ENCODE results near the gene PARD6B.
"Not testable (repeated sequence)": the region's sequence is repeated elsewhere in the genome, so short reads cannot be mapped to it uniquely, and the experiment has no call there.

The PARD6B gene

DNA sequence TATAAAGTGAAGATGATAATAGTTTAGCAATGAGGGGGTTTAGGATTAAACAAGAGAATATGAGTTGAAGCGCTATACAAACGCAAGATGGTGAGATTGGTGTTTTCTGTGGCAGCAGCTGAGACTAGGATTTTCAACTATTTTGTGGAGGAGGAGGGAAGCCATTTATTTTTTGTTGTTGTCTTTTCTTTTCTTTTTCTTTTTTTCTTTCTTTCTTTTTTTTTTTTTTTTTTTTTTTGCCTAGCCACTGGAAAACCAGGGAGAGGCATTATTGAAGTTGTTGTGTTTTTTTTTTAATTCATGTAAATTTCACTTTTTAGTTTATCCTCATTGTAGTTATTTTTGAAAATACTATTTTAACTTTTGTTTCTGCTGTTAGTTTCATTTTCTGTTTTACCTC, 15.9 kb downstream of the PARD6B start:
- H3K4me1 Mint-ChIP-seq: peaks cover 6% of the 10 kb centered on the region
- no peak overlapping the region for H3K27ac Mint-ChIP-seq (ENCODE audit: low read depth)
- H3K36me3 Mint-ChIP-seq (ENCODE audit: insufficient read depth): peaks cover 14% of the 10 kb centered on the region
- DNase-seq (ENCODE audit: low spot score in 2 of 2): no peak
- ATAC-seq (replicated peaks; ENCODE audit: extremely low read depth, poor library complexity, severe bottlenecking): no peak
- H3K27me3 Mint-ChIP-seq: no peaks in the 10 kb centered on the region
- H3K9me3 Mint-ChIP-seq: no peaks in the 10 kb centered on the region
- no peak overlapping the region for H3K4me3 Mint-ChIP-seq

DNA sequence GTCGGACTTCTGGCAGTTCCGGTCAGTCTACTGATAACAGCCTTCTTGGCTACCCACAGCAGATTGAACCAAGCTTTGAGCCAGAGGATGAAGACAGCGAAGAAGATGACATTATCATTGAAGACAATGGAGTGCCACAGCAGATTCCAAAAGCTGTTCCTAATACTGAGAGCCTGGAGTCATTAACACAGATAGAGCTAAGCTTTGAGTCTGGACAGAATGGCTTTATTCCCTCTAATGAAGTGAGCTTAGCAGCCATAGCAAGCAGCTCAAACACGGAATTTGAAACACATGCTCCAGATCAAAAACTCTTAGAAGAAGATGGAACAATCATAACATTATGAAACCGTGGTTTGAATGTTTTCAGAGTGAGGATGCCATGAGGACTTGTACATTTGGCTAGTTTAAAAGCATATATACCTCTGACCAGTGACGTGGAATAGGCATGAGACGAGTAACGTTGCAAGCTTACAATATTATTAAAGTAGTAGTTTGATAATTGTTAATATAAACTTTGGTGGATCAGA, 18.8 kb downstream of the PARD6B start:
- H3K36me3 Mint-ChIP-seq (ENCODE audit: insufficient read depth): peaks cover 12% of the 10 kb centered on the region
- peaks cover 6% of the 10 kb centered on the region for H3K4me1 Mint-ChIP-seq
- H3K9me3 Mint-ChIP-seq: no peaks in the 10 kb centered on the region
- no peaks in the 10 kb centered on the region for H3K27me3 Mint-ChIP-seq
- DNase-seq (ENCODE audit: low spot score in 2 of 2): no peak
- no peak for ATAC-seq (replicated peaks; ENCODE audit: extremely low read depth, poor library complexity, severe bottlenecking)
- no peak overlapping the region for H3K27ac Mint-ChIP-seq (ENCODE audit: low read depth)
- H3K4me3 Mint-ChIP-seq: no peak overlapping the region

DNA sequence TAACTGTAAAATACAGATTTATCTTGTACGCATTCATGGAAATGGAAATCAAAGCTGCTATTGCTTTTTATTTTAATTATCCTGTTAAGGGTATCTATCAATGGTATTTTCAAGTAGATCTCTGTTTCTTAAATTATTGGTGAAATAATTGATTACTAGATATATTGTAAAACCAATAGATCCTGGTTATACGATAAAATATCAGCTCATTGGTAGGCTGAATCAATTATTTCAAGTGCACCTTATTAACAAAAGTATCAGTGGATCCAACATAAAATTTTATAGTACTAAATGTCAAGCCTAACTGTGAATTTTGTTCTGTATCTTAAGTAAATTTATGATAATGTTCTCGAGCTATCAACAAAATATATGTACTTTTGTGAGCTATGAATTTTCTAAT, 21.8 kb downstream of the PARD6B start:
- no peak overlapping the region for H3K27ac Mint-ChIP-seq (ENCODE audit: low read depth)
- ATAC-seq (replicated peaks; ENCODE audit: extremely low read depth, poor library complexity, severe bottlenecking) (no peak), DNase-seq (ENCODE audit: low spot score in 2 of 2) (no peak)
- no peaks in the 10 kb centered on the region for H3K4me1 Mint-ChIP-seq
- H3K36me3 Mint-ChIP-seq (ENCODE audit: insufficient read depth): peaks cover 5% of the 10 kb centered on the region
- no peak overlapping the region for H3K4me3 Mint-ChIP-seq
- H3K27me3 Mint-ChIP-seq: no peaks in the 10 kb centered on the region
- H3K9me3 Mint-ChIP-seq: no peaks in the 10 kb centered on the region

DNA sequence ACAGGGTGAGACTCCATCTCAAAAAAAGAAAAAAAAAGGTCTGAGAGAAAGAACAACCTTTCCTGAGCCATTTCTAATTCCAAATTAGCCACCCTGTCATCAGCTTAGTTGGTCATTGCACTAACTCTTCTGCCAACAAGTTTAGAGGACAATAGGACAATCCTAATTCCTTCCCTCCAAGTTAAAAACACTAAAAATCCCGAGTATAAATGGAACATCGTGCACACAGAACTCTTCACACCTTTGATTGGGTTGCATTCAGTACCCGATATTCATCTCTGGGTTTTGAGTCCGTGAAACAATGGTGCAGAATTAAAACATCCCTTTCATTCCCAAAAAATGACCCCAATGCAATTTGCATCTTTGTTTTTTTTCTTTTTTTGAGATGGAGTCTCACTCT, 23.0 kb downstream of the PARD6B start:
- Mint-ChIP-seq H3K4me3 (no peak overlapping the region), H3K27ac (ENCODE audit: low read depth) (no peak overlapping the region), H3K27me3 (no peaks in the 10 kb centered on the region), H3K9me3 (no peaks in the 10 kb centered on the region), H3K36me3 (ENCODE audit: insufficient read depth) (peaks cover 3% of the 10 kb centered on the region), H3K4me1 (no peaks in the 10 kb centered on the region)
- ATAC-seq (replicated peaks; ENCODE audit: extremely low read depth, poor library complexity, severe bottlenecking): no peak
- no peak for DNase-seq (ENCODE audit: low spot score in 2 of 2)

DNA sequence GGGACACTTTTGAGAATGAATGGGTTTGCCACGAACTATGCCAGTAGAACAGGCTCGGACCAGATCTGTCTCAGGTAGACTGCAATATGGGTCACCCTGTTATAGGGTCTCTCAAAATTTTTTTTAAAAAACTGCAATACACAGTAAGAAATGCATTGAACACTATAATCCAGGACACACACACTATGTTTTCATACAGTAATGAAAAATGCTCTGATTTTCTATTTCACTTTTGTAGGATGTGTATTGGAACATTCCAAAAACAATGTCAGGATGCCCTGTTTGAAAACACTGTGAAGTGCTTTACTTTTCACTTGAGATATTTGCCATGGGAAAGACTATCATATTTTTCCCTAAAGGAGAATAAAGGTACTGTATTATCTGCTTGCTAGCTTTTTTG, 25.1 kb downstream of the PARD6B start:
- no peaks in the 10 kb centered on the region for H3K4me1 Mint-ChIP-seq
- DNase-seq (ENCODE audit: low spot score in 2 of 2) (no peak), ATAC-seq (replicated peaks; ENCODE audit: extremely low read depth, poor library complexity, severe bottlenecking) (no peak)
- no peaks in the 10 kb centered on the region for H3K27me3 Mint-ChIP-seq
- H3K36me3 Mint-ChIP-seq (ENCODE audit: insufficient read depth): no peaks in the 10 kb centered on the region
- H3K9me3 Mint-ChIP-seq: no peaks in the 10 kb centered on the region
- no peak overlapping the region for H3K4me3 Mint-ChIP-seq
- no peak overlapping the region for H3K27ac Mint-ChIP-seq (ENCODE audit: low read depth)

DNA sequence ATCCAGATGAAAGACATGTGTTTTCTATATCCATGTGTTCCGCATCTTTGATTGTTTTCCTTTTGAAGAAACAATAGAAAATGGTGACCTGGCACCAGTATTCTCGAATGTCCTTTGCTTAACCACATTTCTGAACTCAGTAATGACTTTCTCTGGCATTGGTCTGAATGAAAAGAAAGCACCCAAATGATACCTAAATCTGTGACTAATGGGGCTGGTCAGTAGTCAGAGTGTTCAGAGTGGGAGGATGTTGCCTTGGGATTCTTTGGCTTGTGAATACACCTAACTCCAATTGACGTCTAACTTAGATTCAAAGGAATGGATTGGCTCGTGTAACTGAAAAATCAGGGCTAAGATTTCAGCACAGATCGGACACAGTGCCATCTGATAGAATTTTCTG, 27.1 kb downstream of the PARD6B start:
- H3K27ac Mint-ChIP-seq (ENCODE audit: low read depth): no peak overlapping the region
- H3K4me3 Mint-ChIP-seq: no peak overlapping the region
- H3K9me3 Mint-ChIP-seq: no peaks in the 10 kb centered on the region
- no peaks in the 10 kb centered on the region for H3K36me3 Mint-ChIP-seq (ENCODE audit: insufficient read depth)
- H3K27me3 Mint-ChIP-seq: peaks cover 4% of the 10 kb centered on the region
- ATAC-seq (replicated peaks; ENCODE audit: extremely low read depth, poor library complexity, severe bottlenecking): no peak
- DNase-seq (ENCODE audit: low spot score in 2 of 2): no peak
- no peaks in the 10 kb centered on the region for H3K4me1 Mint-ChIP-seq

DNA sequence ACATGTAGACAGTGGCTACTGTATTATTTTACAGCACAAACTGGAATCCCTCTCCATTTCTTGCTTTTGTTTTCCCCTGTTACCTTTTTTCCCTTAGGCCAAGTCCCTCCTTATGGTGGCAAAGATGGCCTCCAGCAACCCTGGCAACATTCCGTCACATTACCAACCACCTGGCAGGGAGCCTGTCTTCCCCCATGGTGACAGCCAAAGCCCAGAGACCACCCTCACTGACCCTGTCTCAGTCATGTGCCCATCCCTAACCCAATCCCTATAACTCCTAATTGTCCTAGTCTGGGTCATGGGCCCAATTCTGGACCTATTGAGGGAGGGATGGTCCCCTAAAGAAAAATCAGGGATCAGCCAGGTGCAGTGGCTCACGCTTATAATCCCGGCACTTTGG, 27.6 kb downstream of the PARD6B start:
- Mint-ChIP-seq H3K36me3 (ENCODE audit: insufficient read depth) (no peaks in the 10 kb centered on the region), H3K9me3 (no peaks in the 10 kb centered on the region), H3K27me3 (peaks cover 9% of the 10 kb centered on the region), H3K27ac (ENCODE audit: low read depth) (no peak overlapping the region), H3K4me3 (no peak overlapping the region), H3K4me1 (no peaks in the 10 kb centered on the region)
- no peak for ATAC-seq (replicated peaks; ENCODE audit: extremely low read depth, poor library complexity, severe bottlenecking)
- DNase-seq (ENCODE audit: low spot score in 2 of 2): no peak

DNA sequence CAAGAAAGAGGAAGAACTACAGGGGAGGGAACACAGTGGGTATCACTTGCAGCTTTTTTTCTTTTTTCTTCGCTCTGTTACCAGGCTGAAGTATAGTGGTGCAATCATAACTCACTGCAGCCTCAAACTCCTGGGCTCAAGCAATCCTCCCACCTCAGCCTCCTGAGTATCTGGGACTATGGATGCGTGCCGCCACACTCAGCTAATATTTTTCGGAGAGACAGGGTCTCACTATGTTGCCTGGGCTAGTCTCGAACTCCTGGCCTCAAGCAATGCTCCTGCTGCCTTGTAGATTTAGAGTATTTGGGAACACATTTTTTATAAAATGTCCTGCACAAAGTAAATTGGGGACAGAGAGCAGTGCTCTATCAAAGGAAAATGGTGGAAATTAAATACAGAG, 28.3 kb downstream of the PARD6B start:
- peaks cover 10% of the 10 kb centered on the region for H3K27me3 Mint-ChIP-seq
- H3K9me3 Mint-ChIP-seq: no peaks in the 10 kb centered on the region
- ATAC-seq (replicated peaks; ENCODE audit: extremely low read depth, poor library complexity, severe bottlenecking) (no peak), DNase-seq (ENCODE audit: low spot score in 2 of 2) (no peak)
- no peak overlapping the region for H3K27ac Mint-ChIP-seq (ENCODE audit: low read depth)
- H3K4me3 Mint-ChIP-seq: no peak overlapping the region
- H3K4me1 Mint-ChIP-seq: no peaks in the 10 kb centered on the region
- H3K36me3 Mint-ChIP-seq (ENCODE audit: insufficient read depth): no peaks in the 10 kb centered on the region

DNA sequence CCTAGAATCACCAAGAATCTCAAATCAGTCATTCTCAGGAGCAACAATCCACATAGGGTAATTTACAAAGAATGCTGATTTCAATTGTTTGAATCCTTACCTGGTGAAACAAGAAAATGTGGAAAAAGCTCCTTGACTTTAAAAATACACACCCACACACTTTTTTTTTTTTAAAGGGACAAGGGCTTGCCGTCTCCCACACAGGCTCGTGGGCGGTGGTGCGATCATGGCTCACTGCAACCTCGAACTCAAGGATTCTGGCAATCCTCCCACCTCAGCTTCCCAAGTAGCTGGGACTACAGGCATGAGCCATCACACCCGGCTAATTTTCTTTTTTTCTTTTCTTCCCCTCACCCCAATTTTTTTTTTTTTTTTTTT, 30.7 kb downstream of the PARD6B start:
- ATAC-seq (replicated peaks; ENCODE audit: extremely low read depth, poor library complexity, severe bottlenecking): no peak
- no peaks in the 10 kb centered on the region for H3K36me3 Mint-ChIP-seq (ENCODE audit: insufficient read depth)
- DNase-seq (ENCODE audit: low spot score in 2 of 2): no peak
- no peak overlapping the region for H3K27ac Mint-ChIP-seq (ENCODE audit: low read depth)
- H3K9me3 Mint-ChIP-seq: no peaks in the 10 kb centered on the region
- no peaks in the 10 kb centered on the region for H3K4me1 Mint-ChIP-seq
- H3K27me3 Mint-ChIP-seq: peaks cover 19% of the 10 kb centered on the region
- no peak overlapping the region for H3K4me3 Mint-ChIP-seq

DNA sequence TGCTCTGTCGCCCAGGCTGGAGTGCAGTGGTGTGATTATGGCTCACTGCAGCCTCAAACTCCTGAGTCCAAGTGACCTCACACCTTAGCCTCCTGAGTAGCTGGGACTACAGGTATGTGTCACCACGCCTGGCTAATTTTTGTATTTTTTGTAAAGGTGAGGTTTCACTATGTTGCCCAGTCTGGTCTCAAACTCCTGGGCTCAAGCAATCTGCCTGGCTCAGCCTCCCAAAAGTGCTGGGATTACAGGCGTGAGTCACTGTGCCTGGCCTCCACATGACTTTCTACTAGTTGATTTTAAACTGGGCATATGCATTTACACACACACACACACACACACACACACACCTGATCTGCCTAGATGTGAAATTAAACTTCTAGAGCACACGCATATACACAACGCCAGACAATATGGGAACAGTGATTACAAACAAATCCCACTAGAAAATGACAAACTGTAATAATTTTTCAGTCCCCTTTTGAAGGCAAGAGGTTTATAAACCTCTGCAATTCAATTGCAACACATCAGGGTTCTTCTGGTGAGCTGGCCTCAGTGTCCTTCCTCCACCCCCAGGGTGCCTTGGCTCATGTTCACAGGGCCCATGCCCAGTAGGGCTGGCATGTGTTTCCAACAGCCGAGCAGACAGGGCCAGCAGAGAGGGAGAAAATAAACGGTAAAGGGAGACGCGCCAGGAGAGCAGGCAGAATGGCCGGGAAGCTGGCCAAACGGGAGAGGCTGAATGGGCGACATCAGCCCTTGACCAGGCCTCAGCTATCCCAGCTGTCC, 31.2 kb downstream of the PARD6B start:
- H3K36me3 Mint-ChIP-seq (ENCODE audit: insufficient read depth): no peaks in the 10 kb centered on the region
- H3K9me3 Mint-ChIP-seq: no peaks in the 10 kb centered on the region
- ATAC-seq (replicated peaks; ENCODE audit: extremely low read depth, poor library complexity, severe bottlenecking): no peak
- H3K4me1 Mint-ChIP-seq: no peaks in the 10 kb centered on the region
- no peak for DNase-seq (ENCODE audit: low spot score in 2 of 2)
- H3K4me3 Mint-ChIP-seq: no peak overlapping the region
- peaks cover 25% of the 10 kb centered on the region for H3K27me3 Mint-ChIP-seq
- H3K27ac Mint-ChIP-seq (ENCODE audit: low read depth): no peak overlapping the region

DNA sequence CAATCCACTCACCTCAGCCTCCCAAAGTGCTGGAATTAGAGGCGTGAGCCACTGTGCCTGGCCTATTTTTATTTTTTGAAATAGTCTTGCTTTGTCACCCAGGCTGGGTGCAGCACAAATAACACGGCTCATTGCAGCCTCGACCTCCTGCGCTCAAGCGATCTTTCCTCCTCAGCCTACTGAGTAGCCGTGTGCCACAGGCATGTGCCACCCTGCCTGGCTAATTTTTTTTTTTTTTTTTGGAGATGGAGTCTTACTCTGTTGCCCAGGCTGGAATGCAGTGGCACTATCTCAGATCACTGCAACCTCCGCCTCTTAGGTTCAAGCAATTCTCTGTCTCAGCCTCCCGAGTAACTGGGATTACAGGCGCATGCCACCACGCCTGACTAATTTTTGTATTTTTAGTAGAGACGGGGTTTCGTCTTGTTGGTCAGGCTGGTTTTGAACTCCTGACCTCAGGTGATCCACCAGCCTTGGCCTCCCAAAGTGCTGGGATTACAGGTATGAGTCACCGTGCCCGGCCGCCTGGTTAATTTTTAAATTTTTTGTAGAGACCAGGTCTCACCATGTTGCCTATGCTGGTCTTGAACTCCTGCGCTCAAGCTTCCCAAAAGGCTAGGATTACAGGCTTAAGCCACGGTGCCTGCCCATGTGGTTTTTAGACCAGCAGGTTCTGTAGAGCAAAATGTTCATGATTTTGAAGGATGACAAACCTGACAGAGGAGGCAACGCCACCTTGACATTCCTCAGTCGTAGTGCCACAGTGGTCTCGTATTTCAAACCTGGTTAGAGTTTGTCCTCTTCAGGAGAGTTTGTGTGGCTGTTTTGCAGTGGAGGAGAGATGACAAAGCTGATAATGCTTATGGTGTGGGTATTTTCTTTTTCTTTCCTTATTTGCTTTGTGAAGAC, 32.4 kb downstream of the PARD6B start:
- not testable (repeated sequence) for ATAC-seq (replicated peaks; ENCODE audit: extremely low read depth, poor library complexity, severe bottlenecking); H3K9me3 Mint-ChIP-seq; H3K4me3 Mint-ChIP-seq; H3K4me1 Mint-ChIP-seq; H3K36me3 Mint-ChIP-seq (ENCODE audit: insufficient read depth); DNase-seq (ENCODE audit: low spot score in 2 of 2); H3K27ac Mint-ChIP-seq (ENCODE audit: low read depth)
- H3K27me3 Mint-ChIP-seq: peaks cover 27% of the 10 kb centered on the region

DNA sequence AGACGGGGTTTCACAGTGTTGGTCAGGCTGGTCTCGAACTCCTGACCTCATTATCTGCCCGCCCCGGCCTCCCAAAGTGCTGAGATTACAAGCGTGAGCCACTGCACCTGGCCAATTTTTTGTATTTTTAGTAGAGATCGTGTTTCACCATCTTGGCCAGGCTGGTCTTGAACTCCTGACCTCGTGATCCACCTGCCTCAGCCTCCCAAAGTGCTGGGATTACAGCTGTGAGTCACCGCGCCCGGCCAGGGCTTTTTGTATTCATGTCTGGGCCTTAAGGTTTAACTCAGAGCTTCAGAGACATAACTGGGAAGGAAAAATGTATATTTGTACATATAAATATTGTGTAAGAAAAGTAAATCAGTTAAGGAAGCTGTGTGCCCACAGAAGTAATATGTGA, 33.9 kb downstream of the PARD6B start:
- not testable (repeated sequence) for H3K4me1 Mint-ChIP-seq; DNase-seq (ENCODE audit: low spot score in 2 of 2); H3K36me3 Mint-ChIP-seq (ENCODE audit: insufficient read depth); H3K27ac Mint-ChIP-seq (ENCODE audit: low read depth); H3K9me3 Mint-ChIP-seq; H3K4me3 Mint-ChIP-seq; ATAC-seq (replicated peaks; ENCODE audit: extremely low read depth, poor library complexity, severe bottlenecking)
- H3K27me3 Mint-ChIP-seq: peaks cover 27% of the 10 kb centered on the region

DNA sequence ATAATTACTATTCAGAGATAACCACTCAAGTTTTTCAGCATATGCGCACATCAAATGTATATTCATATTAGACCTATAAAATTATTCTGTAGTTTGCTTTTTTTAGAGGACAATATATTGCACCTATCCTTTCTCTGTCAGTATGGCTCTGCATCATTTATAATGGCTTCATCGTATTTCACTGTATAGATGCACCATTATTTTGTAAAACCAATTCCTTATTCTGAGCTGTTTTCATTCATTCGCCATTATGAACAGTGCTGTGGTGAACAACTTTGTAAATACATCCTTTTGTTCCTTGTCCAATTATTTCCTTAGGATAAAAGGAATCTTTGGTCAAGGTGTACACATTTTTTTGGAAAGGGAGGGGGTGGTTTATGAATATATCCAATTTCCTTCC, 34.3 kb downstream of the PARD6B start:
- Mint-ChIP-seq H3K4me3 (no peak overlapping the region), H3K4me1 (no peaks in the 10 kb centered on the region), H3K27ac (ENCODE audit: low read depth) (no peak overlapping the region), H3K27me3 (peaks cover 27% of the 10 kb centered on the region), H3K9me3 (no peaks in the 10 kb centered on the region), H3K36me3 (ENCODE audit: insufficient read depth) (no peaks in the 10 kb centered on the region)
- DNase-seq (ENCODE audit: low spot score in 2 of 2) (no peak), ATAC-seq (replicated peaks; ENCODE audit: extremely low read depth, poor library complexity, severe bottlenecking) (no peak)

All from central memory CD8-positive, alpha-beta T cell (primary cell).